NCI-H2227 treated with DMSO at 0.1 percent for 48 hours (cell line): ENCODE results near the gene DBNL.
A peak's percentile ranks its signal among the peaks of the same experiment; 100 is the strongest.
"Not testable (repeated sequence)": the region's sequence is repeated elsewhere in the genome, so short reads cannot be mapped to it uniquely, and the experiment has no call there.

Source experiments
- DNase-seq: peaks from one replicate; lab custom pipeline; 2025; lab: John Stamatoyannopoulos, UW

DBNL gene

GRCh38 chr7:44044315-44045225, at the start of gene DBNL:
Gene DBNL (plus strand): TSS chr7:44044702. CDS start chr7:44044738, 36 bp downstream.
- DNase-seq, result peak; percentile 71

DNA sequence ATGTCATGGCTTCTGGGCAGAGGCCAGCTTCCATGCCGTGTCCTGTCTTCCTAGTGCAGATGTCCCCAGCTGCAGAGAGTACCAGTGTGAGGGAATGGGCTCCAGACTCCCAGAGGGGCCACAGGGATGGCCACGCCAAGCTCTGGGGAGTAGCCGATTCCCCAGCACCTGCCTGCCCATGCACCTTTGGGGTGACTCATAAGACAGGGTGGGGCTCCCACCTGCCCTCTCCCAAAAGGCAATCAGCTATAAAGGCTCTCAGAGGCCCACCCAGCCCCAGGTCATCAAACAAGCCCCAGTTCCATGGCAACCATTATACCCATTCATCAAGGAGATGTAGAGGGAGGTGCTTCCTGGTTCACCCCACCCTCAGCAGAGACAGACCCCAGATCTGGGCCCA, 47.0 kb upstream of the DBNL start, which contains the start of gene SPDYE1:
SPDYE1 (plus strand) TSS at position 366 of the 400 bp plus-strand sequence. CDS start 2,053 bp downstream, outside the sequence.
- not testable (repeated sequence) for DNase-seq

GRCh38 chr7:44012081-44012480, 32.4 kb upstream of the DBNL start:
- DNase-seq, result not testable (repeated sequence)

DNA sequence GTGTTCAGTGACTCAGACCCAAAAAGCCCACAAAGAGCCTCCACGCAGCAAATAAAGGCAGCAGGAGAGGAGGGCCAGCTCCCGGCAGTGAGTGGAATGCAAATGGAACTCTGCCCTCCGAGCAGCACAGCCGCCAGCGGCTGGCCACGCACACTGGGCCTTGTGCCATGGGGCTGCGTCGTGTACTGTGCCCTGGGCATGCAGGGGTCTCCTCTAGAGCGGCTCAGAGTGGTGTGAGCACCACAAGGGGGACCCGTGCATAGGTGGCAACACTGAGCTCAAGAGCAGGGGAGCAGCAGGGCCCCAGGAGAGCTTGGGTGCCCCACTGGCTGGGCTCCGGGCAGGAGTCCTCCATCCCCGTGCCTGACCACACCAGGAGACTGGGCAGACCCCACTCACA, 29.4 kb upstream of the DBNL start:
- not testable (repeated sequence) for DNase-seq

GRCh38 chr7:44018857-44019807, 25.4 kb upstream of the DBNL start:
- peak; percentile 90 for DNase-seq

DNA sequence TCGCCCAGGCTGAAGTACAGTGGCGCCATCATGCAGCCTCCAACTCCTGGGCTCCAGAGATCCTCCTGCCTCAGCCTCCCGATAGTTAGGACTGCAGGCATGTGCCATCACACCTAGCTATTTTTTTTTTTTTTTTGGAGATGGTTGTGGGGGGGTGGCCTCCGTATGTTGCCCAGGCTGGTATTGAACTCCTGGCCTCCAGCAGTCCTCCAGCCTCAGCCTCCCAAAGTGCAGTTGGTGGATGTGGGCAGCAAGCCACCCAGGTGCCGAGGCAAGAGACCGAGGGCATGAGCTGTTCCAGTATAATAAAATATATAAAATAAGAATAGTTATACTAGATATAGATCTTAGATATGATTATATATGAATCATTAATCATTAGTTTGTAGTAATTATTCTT, 24.7 kb upstream of the DBNL start:
- DNase-seq, result not testable (repeated sequence)

GRCh38 chr7:44022069-44022468, 22.4 kb upstream of the DBNL start:
- not testable (repeated sequence) for DNase-seq

GRCh38 chr7:44022796-44023467, 21.6 kb upstream of the DBNL start:
- DNase-seq, result not testable (repeated sequence)

GRCh38 chr7:44029433-44029832, 15.1 kb upstream of the DBNL start:
- DNase-seq, result not testable (repeated sequence)

GRCh38 chr7:44030029-44030428, 14.5 kb upstream of the DBNL start:
- not testable (repeated sequence) for DNase-seq

GRCh38 chr7:44031319-44031718, 13.2 kb upstream of the DBNL start:
- DNase-seq, result not testable (repeated sequence)

- not testable (repeated sequence) for DNase-seq
Observed at GRCh38 chr7:44032031-44032430, 12.5 kb upstream of the DBNL start.

- DNase-seq, result not testable (repeated sequence)
Observed at GRCh38 chr7:44033971-44034844, 10.3 kb upstream of the DBNL start.

- DNase-seq, result not testable (repeated sequence)
Observed at GRCh38 chr7:44036364-44036763, 8.1 kb upstream of the DBNL start.

- DNase-seq, result not testable (repeated sequence)
Observed at GRCh38 chr7:44037951-44038350, 6.6 kb upstream of the DBNL start.

GRCh38 chr7:44038553-44038952, 5.9 kb upstream of the DBNL start:
- DNase-seq, result not testable (repeated sequence)

DNA sequence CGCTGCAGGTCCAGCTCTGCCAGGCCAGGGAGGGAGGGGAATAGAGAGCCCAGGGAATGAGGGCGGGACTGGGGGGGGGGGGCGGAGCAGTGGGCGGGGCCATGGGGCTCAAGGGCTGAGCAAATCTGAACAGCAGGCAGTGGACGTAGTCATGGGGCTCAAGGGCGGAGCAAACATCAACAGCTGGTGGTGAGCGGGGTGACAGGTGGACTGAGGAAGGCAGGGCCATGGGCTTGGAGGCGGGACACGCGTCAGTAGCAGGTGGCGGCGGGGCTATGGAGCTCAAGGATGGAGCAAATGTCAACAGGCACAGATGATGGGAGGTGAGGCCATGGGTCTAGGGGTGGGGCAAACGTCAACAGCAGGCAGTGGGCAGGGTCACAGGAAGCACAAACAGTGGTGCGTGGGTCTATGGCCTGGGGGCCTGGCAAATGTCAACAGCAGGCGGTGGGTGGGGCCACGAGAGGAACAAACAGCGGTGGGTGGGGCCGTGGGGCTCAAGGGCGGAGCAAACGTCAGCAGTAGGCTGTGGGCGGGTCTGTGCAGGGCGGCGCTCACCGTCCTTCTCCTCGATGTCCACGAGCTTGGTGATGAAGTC, 5.4 kb upstream of the DBNL start:
- DNase-seq, result peak; percentile 65

DNA sequence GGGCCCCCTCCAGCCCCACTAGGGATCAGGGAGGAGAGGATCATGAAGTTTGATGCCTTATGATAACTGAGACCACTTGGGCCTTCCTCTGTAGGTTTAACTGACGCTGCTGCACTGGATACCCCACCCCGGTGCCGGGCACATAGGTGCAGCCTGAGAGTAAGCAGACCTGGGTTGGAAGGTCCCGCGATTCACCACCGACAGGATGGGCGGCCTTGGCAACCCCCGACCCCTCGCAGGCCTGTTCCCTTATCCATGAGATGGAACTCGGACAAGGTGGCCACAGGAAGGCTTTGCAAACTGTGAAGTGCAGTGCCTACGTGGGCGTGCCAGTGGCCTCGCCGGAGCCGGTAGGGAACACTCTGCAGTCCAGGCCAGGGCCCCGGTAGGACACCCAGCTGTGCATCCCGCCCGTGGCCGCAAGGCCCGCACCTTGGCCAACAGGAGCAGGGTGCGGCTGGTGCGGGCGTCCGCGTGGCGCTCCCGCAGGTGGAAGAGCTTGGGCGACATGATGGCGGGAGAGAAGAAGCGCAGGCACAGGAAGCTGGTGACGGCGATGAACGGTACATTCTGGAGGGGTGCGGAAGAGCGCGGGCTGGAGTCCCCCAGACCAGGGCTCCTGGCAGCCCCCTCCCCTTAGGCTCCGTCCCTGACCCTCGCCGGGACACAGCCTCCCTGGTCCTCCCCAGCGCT, 4.6 kb upstream of the DBNL start:
- DNase-seq, result not testable (repeated sequence)

DNA sequence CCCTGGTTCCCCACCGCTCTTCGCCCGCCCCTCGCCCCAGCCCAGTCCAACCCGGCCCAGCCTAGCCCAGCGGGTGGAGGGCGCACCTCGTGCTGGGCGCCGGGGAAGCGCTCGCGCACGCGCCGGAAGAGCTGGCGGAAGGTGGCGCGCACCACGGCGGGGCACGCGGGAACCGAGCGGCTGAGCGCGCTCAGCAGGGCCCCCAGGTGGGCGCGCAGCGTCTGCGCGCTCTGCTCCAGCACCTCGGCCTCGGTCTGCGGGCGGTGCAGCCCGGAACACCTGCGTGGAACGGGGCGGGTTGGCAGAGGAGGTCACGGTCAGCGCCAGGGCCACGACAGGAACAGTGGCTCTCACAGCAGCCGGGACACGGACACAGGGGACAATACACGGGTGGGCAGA, 4.0 kb upstream of the DBNL start:
- not testable (repeated sequence) for DNase-seq

DNA sequence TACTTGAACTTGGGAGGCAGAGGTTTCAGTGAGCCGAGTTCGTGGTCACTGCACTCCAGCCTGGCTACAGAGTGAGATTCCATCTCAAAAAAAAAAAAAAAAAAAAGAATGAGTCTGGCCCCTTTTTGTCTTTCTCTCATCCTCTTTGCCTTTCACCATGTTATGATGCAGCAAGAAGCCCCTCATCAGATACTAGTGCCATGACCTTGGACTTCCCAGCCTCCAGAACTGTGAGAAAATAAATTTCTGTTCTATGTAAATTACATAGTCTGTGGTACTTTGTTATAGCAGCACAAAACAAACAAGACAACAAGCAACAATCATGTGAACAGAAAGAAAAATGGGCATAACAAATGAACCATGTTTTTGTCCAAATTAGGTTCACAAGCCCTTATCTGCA, 2.3 kb upstream of the DBNL start:
- no peak for DNase-seq
